GM21528 (cell line): ENCODE measurements around the gene KIAA0232.
"Not testable (repeated sequence)": the region's sequence is repeated elsewhere in the genome, so short reads cannot be mapped to it uniquely, and the experiment has no call there.

Experiments used
- ATAC-seq: cut with Tn5 transposase; IDR thresholded peaks from one replicate; pipeline ENCODE4 v1.9.1; 2021; ENCODE audit warnings: mild to moderate bottlenecking, moderate library complexity; ENCODE audit not compliant: unreplicated experiment, low FRiP score

The KIAA0232 gene

GRCh38 chr4:6911917-6912316 is 129.4 kb downstream of the KIAA0232 start:
- not testable (repeated sequence) for ATAC-seq

- no peak for ATAC-seq
These were observed 129.9 kb downstream of the KIAA0232 start for GRCh38 chr4:6912441-6912840.

- ATAC-seq = no peak
These were observed 130.9 kb downstream of the KIAA0232 start for GRCh38 chr4:6913350-6913905.

DNA sequence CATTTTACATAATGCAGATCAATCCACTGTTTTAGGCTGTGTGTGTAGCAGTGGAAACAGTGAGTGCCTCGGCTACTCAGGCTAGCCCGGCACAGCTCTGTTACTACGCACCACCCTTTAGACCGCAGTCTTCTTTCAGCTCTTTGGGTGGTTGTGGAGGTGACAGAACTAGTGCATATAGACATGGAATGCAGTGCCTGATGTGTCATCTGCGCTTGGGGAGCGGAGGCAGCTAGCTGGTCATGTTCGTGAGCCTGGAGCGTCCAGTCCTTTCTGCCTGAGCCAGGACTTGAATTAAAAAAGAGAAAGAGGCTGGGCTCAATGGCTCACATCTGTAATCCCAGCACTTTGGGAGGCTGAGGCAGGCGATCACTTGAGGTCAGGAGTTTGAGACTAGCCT is 131.9 kb downstream of the KIAA0232 start:
- ATAC-seq = no peak

GRCh38 chr4:6915041-6916005 is 132.8 kb downstream of the KIAA0232 start:
- no peak for ATAC-seq

GRCh38 chr4:6916069-6916586 is 133.6 kb downstream of the KIAA0232 start:
- no peak for ATAC-seq

- ATAC-seq = no peak
These were observed 134.3 kb downstream of the KIAA0232 start for GRCh38 chr4:6916587-6917460.

- no peak for ATAC-seq
These were observed 135.1 kb downstream of the KIAA0232 start for GRCh38 chr4:6917461-6918271.

DNA sequence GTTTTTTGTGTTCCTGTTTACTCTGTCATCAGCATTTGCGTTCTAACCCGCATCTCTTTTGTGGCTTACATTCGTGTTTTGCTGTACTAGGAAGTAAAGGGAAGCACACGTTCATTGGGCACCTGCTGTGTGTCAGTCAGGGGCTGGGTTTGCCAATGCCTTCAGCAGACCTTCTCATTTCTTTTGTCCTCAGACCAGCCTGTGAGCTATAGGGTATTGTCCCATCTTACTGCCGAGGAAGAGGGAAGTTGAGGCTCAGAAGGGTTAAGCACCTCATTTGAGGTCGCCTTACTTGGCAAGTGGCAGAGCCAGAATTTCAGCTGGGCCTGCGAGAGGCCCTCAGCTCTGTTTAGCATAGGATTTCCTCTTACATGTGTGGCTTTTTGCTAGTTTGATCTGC is 135.8 kb downstream of the KIAA0232 start:
- ATAC-seq = no peak

DNA sequence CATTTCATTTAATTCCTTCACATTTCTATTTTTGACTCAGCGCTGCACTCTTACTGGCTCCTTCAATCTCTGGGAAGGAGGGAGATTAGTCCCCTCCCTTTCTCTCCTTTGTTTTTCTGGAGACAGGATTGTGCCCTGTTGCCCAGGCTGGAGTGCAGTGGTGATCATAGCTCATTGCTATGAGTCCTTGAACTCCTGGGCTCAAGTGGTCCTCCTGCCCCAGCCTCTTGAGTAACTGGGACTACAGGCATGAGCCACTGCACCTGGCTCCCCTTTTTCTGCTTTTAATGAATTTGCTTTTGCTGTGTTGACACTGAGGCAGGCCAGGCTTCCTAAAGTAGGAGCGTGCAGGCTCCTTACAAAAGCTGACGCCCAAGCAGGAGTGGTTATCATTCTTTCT is 137.6 kb downstream of the KIAA0232 start:
- ATAC-seq = no peak

GRCh38 chr4:6923507-6923906 is 141.0 kb downstream of the KIAA0232 start:
- ATAC-seq = no peak

- ATAC-seq = no peak
These were observed 141.8 kb downstream of the KIAA0232 start for GRCh38 chr4:6924361-6924779.

- ATAC-seq = no peak
These were observed 142.9 kb downstream of the KIAA0232 start for GRCh38 chr4:6925357-6925836.

- no peak for ATAC-seq
These were observed 143.6 kb downstream of the KIAA0232 start for GRCh38 chr4:6926081-6926480.

GRCh38 chr4:6926681-6927478 is 144.4 kb downstream of the KIAA0232 start:
- ATAC-seq = no peak

- ATAC-seq = no peak
These were observed 145.6 kb downstream of the KIAA0232 start for GRCh38 chr4:6928081-6928480.

DNA sequence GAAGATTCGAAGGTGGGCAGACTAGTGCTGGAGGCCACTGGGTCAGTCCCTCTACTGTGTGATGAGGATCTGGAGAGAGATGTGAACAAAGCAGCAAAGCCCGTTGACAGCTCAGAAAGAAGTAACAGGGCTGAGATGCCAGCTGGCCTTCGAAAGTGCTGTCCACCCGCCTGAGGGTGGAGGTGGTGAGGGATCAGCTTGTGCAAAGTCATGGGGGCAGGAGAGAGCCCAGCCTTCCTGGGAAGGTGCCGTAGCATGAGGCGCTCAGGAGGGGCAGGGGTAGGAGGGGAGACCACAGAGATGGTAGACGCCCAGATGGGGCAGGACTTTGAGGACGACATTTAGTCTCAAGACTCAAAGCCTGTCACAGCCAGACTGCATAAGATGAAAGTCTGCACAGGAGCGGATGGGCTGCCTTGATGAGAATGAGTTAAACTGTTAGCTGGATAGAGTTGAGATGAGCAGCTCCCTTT is 146.8 kb downstream of the KIAA0232 start:
- no peak for ATAC-seq

GRCh38 chr4:6929812-6930464 is 147.4 kb downstream of the KIAA0232 start:
- ATAC-seq = no peak
